Mesendoderm (in vitro differentiated cells): ENCODE measurements around the gene USB1.

Experiments
- DNase-seq: peaks from one replicate; pipeline ENCODE4 v3.0.0; 2013
- H2AK5ac ChIP-seq: 2 replicates; pipeline ENCODE4 v1.6.1; 2013; ENCODE audit warnings: low read length, inconsistent platforms
- H2BK120ac ChIP-seq: 2 replicates; pipeline ENCODE4 v1.6.1; 2013; ENCODE audit warnings: low read depth, mild to moderate bottlenecking, low read length, moderate library complexity, mixed read lengths
- H2BK15ac ChIP-seq: replicated peaks from 2 replicates; pipeline ENCODE4 v1.6.1; 2013; ENCODE audit warnings: low read depth, mild to moderate bottlenecking, moderate library complexity
- H2BK5ac ChIP-seq: 2 replicates; pipeline ENCODE4 v1.6.1; 2013; ENCODE audit warnings: low read length, inconsistent platforms
- H3K18ac ChIP-seq: 2 replicates; pipeline ENCODE4 v1.6.1; 2013; ENCODE audit warnings: mild to moderate bottlenecking, low read length, mixed read lengths
- H3K23ac ChIP-seq: one replicate; pipeline ENCODE4 v1.6.1; 2013; ENCODE audit warnings: low read length
- H3K27ac ChIP-seq: 2 replicates; pipeline ENCODE4 v1.5.1; 2013; ENCODE audit warnings: low read depth, mild to moderate bottlenecking, inconsistent platforms, low read length, moderate library complexity
- H3K27me3 ChIP-seq: 2 replicates; pipeline ENCODE4 v1.6.1; 2013; ENCODE audit warnings: low read length, control low read depth, mild to moderate bottlenecking, inconsistent platforms; ENCODE audit not compliant: insufficient read depth, poor library complexity
- H3K36me3 ChIP-seq: 2 replicates; pipeline ENCODE4 v1.6.1; 2013; ENCODE audit warnings: low read length, inconsistent platforms; ENCODE audit not compliant: control insufficient read depth, insufficient read depth
- H3K4ac ChIP-seq: one replicate; pipeline ENCODE4 v1.6.1; 2013; ENCODE audit warnings: low read depth, mild to moderate bottlenecking, low read length, moderate library complexity
- H3K4me1 ChIP-seq: 2 replicates; pipeline ENCODE4 v1.6.1; 2013; ENCODE audit warnings: low read depth, low read length, inconsistent platforms; ENCODE audit not compliant: control insufficient read depth
- H3K4me2 ChIP-seq: 2 replicates; pipeline ENCODE4 v1.6.1; 2013; ENCODE audit warnings: low read length
- H3K4me3 ChIP-seq: 2 replicates; pipeline ENCODE4 v1.5.1; 2013; ENCODE audit warnings: mild to moderate bottlenecking, low read length
- H3K56ac ChIP-seq: one replicate; pipeline ENCODE4 v1.6.1; 2013; ENCODE audit warnings: low read length
- H3K79me1 ChIP-seq: 2 replicates; pipeline ENCODE4 v1.6.1; 2013; ENCODE audit warnings: low read length, inconsistent platforms
- H3K79me2 ChIP-seq: 2 replicates; pipeline ENCODE4 v1.6.1; 2013; ENCODE audit warnings: mild to moderate bottlenecking, low read length; ENCODE audit not compliant: control insufficient read depth, insufficient read depth
- H3K9ac ChIP-seq: 2 replicates; pipeline ENCODE4 v1.6.1; 2013; ENCODE audit warnings: low read length, inconsistent platforms
- H4K5ac ChIP-seq: one replicate; pipeline ENCODE4 v1.6.1; 2013; ENCODE audit warnings: low read length
- H4K8ac ChIP-seq: one replicate; pipeline ENCODE4 v1.6.1; 2013; ENCODE audit warnings: low read depth, mild to moderate bottlenecking, control low read depth, low read length, moderate library complexity
- WGBS: extraction: QIAGEN DNeasy Blood & Tissue Kit; methylation state at CpG from one replicate; pipeline ENCODE4 v1.1.7; 2013; ENCODE audit warnings: low lambda C conversion rate, missing lambda C conversion rate; ENCODE audit not compliant: insufficient coverage; ENCODE audit errors: extremely low coverage; 5-methylcytosine and 5-hydroxymethylcytosine counted together

The USB1 gene

DNA sequence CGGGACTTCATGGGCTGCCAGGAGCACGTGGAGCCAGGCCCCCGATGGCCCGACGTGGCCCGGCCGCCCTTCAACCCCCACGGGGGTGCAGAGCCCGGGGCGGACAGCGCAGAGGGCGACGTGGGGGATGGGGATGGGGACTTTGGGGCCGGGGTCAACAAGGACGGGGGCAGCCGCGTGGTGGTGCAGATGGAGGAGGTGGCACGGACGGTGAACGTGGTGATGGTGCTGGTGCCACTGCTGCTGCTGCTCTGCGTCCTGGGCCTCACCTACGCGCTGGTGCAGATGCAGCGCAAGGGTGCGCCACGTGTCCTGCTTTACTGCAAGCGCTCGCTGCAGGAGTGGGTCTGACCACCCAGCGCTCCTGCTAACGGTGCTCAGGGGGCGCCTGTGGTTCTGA is 43.9 kb downstream of the USB1 start:
- Histone ChIP-seq H3K27me3 (no peaks in the 10 kb centered on the region), H3K4me3 (no peak overlapping the region), H4K5ac (no peak overlapping the region), H3K4me2 (no peak overlapping the region), H3K36me3 (peaks cover 9% of the 10 kb centered on the region), H3K79me1 (no peaks in the 10 kb centered on the region), H3K18ac (no peak overlapping the region), H4K8ac (no peak overlapping the region), H3K79me2 (no peaks in the 10 kb centered on the region), H3K9ac (no peak overlapping the region), H3K4ac (no peak overlapping the region), H3K27ac (no peak overlapping the region), H2BK15ac (no peak overlapping the region), H3K56ac (no peak overlapping the region), H3K23ac (no peak overlapping the region), H2BK120ac (no peak overlapping the region), H2AK5ac (no peak overlapping the region), H2BK5ac (no peak overlapping the region), H3K4me1 (no peaks in the 10 kb centered on the region)
- WGBS: no CpG with 5 or more reads among the region's 31 CpGs
- DNase-seq: no peak

GRCh38 chr16:58046054-58046881 is 45.1 kb downstream of the USB1 start:
- Histone ChIP-seq H3K79me1 (no peaks in the 10 kb centered on the region), H2BK15ac (no peak overlapping the region), H2AK5ac (no peak overlapping the region), H3K4me2 (no peak overlapping the region), H2BK120ac (no peak overlapping the region), H3K36me3 (peaks cover 3% of the 10 kb centered on the region), H3K9ac (no peak overlapping the region), H3K18ac (no peak overlapping the region), H3K4me1 (no peaks in the 10 kb centered on the region), H2BK5ac (no peak overlapping the region), H3K56ac (no peak overlapping the region), H4K8ac (no peak overlapping the region), H4K5ac (no peak overlapping the region), H3K27me3 (no peaks in the 10 kb centered on the region), H3K27ac (no peak overlapping the region), H3K4ac (no peak overlapping the region), H3K4me3 (no peak overlapping the region), H3K23ac (no peak overlapping the region), H3K79me2 (no peaks in the 10 kb centered on the region)
- no peak for DNase-seq
- no CpG with 5 or more reads among the region's 16 CpGs for WGBS

DNA sequence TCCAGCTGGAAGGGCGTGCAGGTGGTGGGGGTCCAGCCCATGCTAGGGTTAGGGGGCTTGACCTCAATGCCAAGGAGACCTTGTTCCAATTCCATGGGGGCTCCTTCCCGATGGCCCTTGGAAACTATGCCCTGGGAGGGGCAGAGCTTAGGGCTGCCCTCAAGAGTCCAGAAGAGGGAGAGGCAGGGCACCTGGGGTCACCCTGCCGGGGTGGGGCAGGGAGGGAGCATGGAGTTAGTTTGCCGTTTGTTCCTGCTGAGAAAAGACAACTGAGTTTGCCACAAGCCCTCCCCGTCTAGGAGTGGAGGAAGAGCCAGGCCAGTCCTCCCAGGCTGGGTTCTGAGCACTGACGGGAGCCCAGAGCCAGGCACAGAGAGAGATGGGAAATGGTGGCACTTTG is 45.7 kb downstream of the USB1 start:
- peaks cover 3% of the 10 kb centered on the region for H3K36me3 ChIP-seq
- no peak overlapping the region for H3K18ac ChIP-seq
- H3K4me3 ChIP-seq: no peak overlapping the region
- no peaks in the 10 kb centered on the region for H3K4me1 ChIP-seq
- H4K5ac ChIP-seq: no peak overlapping the region
- H4K8ac ChIP-seq: no peak overlapping the region
- no peak overlapping the region for H3K4ac ChIP-seq
- H2BK15ac ChIP-seq: no peak overlapping the region
- no peak overlapping the region for H2BK120ac ChIP-seq
- H3K9ac ChIP-seq: no peak overlapping the region
- no peak for DNase-seq
- H2AK5ac ChIP-seq: no peak overlapping the region
- H3K79me1 ChIP-seq: no peaks in the 10 kb centered on the region
- H3K27ac ChIP-seq: no peak overlapping the region
- H3K27me3 ChIP-seq: no peaks in the 10 kb centered on the region
- no peak overlapping the region for H3K23ac ChIP-seq
- WGBS: no CpG with 5 or more reads among the region's 6 CpGs
- peak overlapping the region; percentile 36 for H3K56ac ChIP-seq
- H2BK5ac ChIP-seq: no peak overlapping the region
- no peaks in the 10 kb centered on the region for H3K79me2 ChIP-seq
- H3K4me2 ChIP-seq: no peak overlapping the region

- H3K27me3 ChIP-seq: no peaks in the 10 kb centered on the region
- no peaks in the 10 kb centered on the region for H3K79me1 ChIP-seq
- DNase-seq: peak; percentile 55
- H3K9ac ChIP-seq: no peak overlapping the region
- WGBS: no CpG with 5 or more reads among the region's 19 CpGs
- peak overlapping the region; percentile 3 for H3K18ac ChIP-seq
- H2BK5ac ChIP-seq: no peak overlapping the region
- no peak overlapping the region for H4K8ac ChIP-seq
- no peak overlapping the region for H2AK5ac ChIP-seq
- H3K23ac ChIP-seq: no peak overlapping the region
- H3K36me3 ChIP-seq: peaks cover 3% of the 10 kb centered on the region
- no peaks in the 10 kb centered on the region for H3K4me1 ChIP-seq
- H4K5ac ChIP-seq: no peak overlapping the region
- no peak overlapping the region for H3K4ac ChIP-seq
- no peaks in the 10 kb centered on the region for H3K79me2 ChIP-seq
- peak overlapping the region; percentile 58 for H3K56ac ChIP-seq
- H2BK120ac ChIP-seq: no peak overlapping the region
- H2BK15ac ChIP-seq: no peak overlapping the region
- no peak overlapping the region for H3K4me2 ChIP-seq
- H3K27ac ChIP-seq: no peak overlapping the region
- no peak overlapping the region for H3K4me3 ChIP-seq
These were observed 46.5 kb downstream of the USB1 start for GRCh38 chr16:58047557-58048348.

GRCh38 chr16:58048494-58049231 is 47.5 kb downstream of the USB1 start:
- no peak for DNase-seq
- no peak overlapping the region for H3K27ac ChIP-seq

More at GRCh38 chr16:58048494-58049231, 47.5 kb downstream of the USB1 start:
- no peak overlapping the region for H2BK120ac ChIP-seq
- no peaks in the 10 kb centered on the region for H3K27me3 ChIP-seq
- H3K9ac ChIP-seq: no peak overlapping the region
- H3K79me1 ChIP-seq: no peaks in the 10 kb centered on the region
- H4K8ac ChIP-seq: no peak overlapping the region
- no peak overlapping the region for H3K4me3 ChIP-seq
- no peak overlapping the region for H3K4me2 ChIP-seq
- no peaks in the 10 kb centered on the region for H3K36me3 ChIP-seq
- no CpG with 5 or more reads among the region's 13 CpGs for WGBS
- H3K79me2 ChIP-seq: no peaks in the 10 kb centered on the region
- H3K4ac ChIP-seq: no peak overlapping the region
- H2BK15ac ChIP-seq: no peak overlapping the region
- H3K4me1 ChIP-seq: no peaks in the 10 kb centered on the region
- no peak overlapping the region for H2BK5ac ChIP-seq
- H3K18ac ChIP-seq: no peak overlapping the region
- no peak overlapping the region for H3K56ac ChIP-seq
- no peak overlapping the region for H4K5ac ChIP-seq
- no peak overlapping the region for H2AK5ac ChIP-seq
- no peak overlapping the region for H3K23ac ChIP-seq
